CD4-positive, alpha-beta T cell treated with Interleukin-6 for 4 hours (primary cell): Measurements from ENCODE around the gene CLIC3.

Source experiments
- DNase-seq: peaks from one replicate; pipeline ENCODE4 v3.0.0-alpha.2; 2020; ENCODE audit warnings: mixed read lengths

The CLIC3 gene

DNA sequence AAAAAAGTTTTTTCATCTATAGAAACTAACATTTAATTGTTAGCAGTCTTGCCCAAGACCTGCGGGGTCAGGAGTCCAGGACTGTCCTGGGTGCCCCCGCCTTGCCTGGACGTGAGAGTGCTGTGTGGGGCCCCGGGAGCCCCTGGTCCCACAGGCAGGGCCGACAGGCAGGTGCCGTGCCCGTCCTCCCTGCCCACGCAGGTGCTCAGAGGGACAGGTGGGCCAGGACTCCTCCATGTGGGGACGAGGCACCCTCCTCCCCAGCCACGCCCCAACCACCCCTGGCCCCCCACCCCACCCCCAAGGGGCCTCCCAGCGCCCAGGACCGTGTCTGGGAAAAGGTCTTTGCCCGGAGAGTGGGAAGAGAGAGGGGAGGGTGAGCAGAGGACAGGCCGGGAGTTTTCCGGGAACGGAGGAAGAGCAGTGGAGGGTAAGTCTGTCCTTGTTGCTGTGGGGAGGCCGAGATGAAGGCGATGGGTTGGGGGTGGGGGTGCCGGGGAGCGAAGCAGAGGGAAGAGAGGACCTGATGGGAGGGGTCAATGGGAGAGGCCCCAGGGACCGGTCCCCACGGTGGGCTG is 47.0 kb downstream of the CLIC3 start:
- DNase-seq = peak; percentile 15

DNA sequence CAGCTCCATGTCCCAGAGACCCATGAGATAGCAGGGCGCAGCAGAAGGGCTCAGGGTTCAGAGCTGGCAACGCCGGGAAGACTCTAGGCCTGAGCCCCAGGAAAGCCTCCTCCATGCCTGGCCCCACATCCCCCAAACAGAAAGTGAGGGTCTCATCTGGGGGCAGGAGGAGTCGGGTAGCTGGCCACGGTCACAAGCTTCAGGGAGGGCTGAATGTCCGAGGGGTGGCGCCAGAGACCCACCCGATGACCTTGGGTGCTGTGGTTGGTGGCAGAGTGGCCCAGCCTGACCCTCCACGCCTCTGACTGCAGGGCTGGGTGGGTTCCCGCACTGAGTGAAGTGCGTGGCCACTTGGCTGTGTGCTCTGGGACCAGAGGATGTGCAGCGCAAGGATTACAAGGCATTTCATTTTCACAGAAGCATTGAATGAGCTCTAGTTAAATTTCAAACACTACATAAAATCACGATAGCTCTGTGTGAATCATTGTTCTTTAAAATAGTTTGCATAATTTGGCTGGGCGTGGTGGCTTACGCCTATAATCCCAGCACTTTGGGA is 48.3 kb downstream of the CLIC3 start:
- peak; percentile 20 for DNase-seq

DNA sequence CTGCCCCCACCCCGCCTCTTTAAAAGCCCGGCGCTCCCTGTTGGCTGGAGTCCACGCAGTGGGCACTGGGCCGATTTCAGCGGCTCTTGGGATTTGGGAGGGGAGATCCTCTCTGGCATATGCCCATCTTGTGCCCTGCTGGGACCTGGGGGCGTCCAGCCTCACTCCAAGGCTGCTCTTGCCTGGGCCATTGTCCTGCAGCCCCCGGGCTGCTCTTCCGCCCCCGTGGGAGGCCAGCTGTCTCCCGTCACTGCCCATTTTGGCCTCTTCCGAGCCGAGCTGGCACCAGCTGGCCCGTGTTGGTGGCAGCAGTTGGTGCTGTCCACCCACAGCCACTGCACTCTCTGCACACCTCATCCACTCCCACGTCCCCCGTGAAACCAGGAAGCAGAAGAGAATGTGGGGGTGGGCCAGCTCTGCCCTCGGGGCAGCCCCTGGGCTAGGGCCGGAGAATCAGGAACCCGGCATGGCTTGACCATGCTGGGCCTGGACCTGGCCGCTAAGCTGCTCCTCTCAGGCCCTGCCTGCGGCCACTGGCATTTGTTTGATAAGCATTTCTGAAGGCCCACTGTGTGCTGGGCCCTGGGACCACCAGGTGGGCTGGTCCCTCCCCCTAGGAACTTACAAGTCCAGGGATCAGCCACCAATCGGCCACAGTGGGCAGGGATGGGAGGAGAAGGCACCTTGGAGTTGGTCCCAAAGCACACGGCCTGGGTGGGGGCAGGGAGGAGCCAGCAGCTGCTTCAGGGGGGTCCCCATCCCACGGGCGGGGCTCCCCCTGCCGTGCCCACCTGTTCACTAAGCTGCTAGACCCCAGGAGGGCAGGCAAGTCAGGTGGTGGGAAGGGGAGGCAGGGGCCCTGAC is 49.1 kb downstream of the CLIC3 start:
- no peak for DNase-seq

DNA sequence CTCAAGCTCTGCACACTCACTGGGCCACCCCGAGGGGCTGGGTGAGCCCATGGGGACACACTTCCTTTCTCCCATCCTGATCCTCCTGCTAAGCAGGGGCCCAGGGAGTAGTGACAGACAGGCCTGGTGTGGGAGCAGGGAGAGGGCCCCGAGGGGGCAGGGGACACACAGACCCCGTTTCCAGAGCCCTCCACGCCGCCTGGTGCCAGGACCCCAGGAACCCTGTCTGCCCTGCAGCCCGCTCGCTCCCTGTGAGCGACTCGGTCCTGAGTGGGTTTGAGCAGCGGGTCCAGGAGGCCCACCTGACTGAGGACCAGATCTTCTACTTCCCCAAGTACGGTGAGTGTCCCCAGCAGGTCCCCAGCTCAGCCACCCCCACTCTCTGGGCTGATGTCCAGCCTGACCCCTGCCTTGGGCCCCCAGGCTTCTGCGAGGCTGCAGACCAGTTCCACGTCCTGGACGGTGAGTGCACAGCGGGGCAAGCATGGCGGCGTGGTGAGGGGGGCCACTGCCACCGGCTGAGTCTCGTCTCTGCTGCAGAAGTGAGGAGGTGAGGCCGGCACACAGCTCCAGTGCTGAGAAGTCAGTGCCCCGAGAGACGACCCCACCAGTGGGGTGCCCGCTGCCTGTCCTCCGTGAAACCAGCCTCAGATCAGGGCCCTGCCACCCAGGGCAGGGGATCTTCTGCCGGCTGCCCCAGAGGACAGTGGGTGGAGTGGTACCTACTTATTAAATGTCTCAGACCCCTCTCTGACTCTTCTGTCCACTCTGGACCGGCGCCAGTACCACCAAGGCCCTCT is 49.9 kb downstream of the CLIC3 start:
- DNase-seq = no peak

DNA sequence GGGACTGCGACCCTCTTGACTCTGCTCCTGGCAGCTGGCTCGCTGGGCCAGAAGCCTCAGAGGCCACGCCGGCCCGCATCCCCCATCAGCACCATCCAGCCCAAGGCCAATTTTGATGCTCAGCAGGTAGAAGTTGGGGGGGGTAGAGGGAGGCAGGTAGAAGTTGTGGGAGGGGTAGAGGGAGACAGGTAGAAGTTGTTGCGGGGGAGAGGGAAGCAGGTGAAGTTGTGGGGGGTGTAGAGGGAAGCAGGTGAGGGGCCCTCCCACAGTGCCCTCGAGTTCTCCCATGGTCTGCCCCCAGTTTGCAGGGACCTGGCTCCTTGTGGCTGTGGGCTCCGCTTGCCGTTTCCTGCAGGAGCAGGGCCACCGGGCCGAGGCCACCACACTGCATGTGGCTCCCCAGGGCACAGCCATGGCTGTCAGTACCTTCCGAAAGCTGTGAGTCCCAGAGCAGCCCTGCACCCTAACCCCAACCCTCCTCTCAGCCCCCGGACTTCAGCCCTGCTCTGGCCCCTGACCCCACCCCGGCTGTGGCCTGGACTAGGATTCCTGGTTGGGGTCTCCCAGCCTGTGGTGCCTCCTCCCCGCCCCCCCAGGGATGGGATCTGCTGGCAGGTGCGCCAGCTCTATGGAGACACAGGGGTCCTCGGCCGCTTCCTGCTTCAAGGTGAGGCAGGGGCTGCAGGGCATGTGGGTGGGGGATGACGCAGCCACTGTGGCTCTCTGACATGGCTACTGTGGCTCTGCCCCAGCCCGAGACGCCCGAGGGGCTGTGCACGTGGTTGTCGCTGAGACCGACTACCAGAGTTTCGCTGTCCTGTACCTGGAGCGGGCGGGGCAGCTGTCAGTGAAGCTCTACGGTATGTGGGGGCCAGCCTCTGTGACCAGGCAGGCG is 50.8 kb downstream of the CLIC3 start:
- DNase-seq = no peak
